HG02642 (cell line): ENCODE data around the gene KLK7.
"Not testable (repeated sequence)": the region's sequence is repeated elsewhere in the genome, so short reads cannot be mapped to it uniquely, and the experiment has no call there.

ENCODE experiments used
- ATAC-seq: cut with Tn5 transposase; IDR thresholded peaks from one replicate; pipeline ENCODE4 v1.9.1; 2021; ENCODE audit warnings: mild to moderate bottlenecking; ENCODE audit not compliant: unreplicated experiment, poor library complexity

KLK7 gene

GRCh38 chr19:50979758-50980157 is 4.0 kb downstream of the KLK7 start:
- ATAC-seq: no peak

DNA sequence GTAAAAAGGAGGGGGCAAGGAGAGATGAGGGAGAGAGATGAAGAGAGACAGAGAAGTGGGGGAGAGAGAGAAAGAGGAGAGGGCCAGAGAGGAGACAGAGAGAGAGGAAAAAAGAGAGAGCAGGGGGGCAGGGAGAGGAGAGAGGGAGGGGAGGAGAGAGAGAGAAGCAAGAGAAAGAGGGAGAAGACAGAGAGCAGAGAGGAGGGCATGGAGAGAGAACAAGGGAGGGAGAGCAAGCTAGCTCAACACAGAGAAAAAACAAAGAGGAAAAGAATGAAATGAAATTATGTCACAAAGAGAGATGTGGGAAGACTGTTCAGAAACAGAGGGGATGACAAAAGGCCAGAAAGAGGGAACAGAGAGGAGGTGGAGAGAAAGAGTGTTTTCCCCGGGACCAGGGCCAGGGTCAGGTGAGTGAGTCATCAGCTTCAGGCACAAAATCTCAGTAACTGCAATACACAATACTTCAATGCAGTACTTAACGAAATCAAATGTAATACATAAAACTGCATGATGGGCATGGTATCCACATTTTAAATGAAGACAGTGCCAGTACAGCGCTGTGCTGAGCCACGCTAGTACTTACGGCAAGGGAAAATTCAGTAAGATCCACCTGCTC is 4.8 kb downstream of the KLK7 start:
- ATAC-seq: no peak

DNA sequence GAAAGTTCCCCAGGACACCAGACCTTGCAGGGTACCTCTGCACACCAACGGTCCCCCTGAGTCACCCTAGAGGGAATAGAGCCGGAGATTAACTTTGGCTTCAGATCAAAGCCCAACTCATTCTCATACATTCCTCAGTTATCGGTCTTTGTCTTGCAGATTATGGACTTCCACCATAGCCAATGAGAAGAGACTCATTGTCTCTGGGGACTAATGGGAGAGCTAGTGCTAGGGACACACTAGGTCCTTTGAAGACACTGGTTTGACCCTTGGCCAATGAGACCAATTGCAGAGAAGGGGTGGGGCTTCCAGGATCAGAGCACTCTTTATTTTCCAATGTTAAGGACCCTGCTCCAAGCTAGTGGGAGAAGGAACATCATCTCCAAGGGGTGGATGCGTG is 6.1 kb downstream of the KLK7 start:
- no peak for ATAC-seq

GRCh38 chr19:50975766-50976165 is 8.0 kb downstream of the KLK7 start:
- no peak for ATAC-seq

- no peak for ATAC-seq
These were observed 8.8 kb downstream of the KLK7 start for GRCh38 chr19:50974702-50975556.

DNA sequence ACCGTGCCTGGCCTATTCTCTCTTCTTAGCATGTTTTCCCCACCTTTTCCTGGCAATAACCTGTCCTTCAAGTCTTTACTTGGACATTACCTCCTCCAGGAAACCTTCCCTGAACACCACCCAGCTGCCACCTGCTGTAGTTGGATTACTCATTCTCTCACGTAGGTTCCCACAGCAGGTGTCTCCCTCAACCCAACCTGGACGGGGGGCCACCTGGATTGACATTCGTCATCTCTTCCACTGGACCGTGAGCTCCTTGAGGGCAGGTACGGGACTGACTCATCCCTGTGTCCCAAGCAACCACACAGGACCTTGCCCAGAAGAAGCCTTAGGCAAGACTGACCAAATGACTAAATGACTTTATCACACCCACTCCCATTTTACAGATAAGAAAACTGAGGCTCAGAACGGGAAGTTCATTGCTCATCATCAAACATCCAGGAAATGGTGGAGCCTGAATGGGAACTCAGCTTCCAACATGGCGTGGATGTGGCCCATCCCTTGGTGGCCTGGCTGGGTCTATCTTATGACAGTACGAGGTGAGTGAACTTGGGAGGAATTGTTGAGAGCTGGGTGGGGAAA is 10.8 kb downstream of the KLK7 start:
- ATAC-seq: no peak

GRCh38 chr19:50969810-50970209 is 13.9 kb downstream of the KLK7 start:
- not testable (repeated sequence) for ATAC-seq

- ATAC-seq: no peak
These were observed 14.3 kb downstream of the KLK7 start, which contains the start of gene KLK6 for GRCh38 chr19:50969413-50969760. Gene KLK6, minus strand, starts transcription at chr19:50969591. Its CDS starts 1,487 bp downstream, at chr19:50968104.

DNA sequence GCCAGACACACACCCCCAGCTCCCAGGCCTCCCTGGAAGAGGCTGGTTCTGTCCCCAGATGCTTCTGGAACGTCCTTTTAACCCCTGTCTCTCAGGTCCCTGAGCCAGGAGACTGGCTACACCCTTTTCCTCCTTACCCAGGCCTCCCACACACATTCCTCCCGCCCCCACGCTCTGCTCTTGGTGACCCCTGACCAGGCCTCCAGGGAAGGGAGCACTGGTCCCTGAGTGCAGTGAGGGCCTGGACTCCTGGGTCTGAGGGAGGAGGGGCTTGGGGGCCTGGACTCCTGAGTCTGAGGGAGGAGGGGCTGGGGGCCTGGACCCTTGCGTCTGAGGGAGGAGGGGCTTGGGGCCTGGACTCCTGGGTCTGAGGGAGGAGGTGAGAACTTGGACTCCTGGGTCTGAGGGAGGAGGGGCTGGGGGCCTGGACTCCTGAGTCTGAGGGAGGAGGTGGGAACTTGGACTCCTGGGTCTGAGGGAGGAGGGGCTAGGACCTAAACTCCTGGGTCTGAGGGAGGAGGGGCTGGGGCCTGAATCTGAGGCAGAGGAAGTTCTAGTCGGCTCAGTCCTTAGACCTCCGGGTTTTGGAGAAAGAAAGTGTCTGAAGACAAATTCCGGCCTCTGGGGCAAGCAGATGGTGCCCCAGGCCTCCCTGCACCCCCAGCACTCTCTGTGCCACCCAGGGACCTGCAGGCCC is 14.9 kb downstream of the KLK7 start:
- no peak for ATAC-seq

GRCh38 chr19:50967929-50968715 is 15.6 kb downstream of the KLK7 start:
- ATAC-seq: no peak

- no peak for ATAC-seq
These were observed 19.5 kb downstream of the KLK7 start for GRCh38 chr19:50964266-50964665.

DNA sequence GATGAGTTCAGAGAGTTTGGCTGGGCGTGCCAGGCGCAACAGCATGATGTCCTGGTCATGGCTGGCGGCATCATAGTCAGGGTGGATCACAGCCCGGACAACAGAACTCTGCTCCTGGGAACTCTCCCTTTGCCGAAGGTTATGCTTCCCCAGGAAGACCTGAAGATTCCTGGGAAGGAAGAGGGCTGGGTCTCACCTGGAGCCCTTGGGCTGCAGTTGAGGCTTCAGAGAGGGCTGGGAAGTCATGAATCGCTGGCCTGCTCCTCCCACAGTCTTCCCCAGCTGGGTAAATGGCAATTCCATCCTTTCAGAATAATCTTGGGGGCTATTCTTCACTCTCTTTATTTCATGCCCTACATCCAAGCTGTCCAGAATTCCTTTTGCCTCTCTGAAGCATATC is 20.3 kb downstream of the KLK7 start:
- ATAC-seq: no peak

- ATAC-seq: no peak
These were observed 21.5 kb downstream of the KLK7 start for GRCh38 chr19:50962245-50962644.

GRCh38 chr19:50959731-50960500 is 23.8 kb downstream of the KLK7 start:
- ATAC-seq: no peak

DNA sequence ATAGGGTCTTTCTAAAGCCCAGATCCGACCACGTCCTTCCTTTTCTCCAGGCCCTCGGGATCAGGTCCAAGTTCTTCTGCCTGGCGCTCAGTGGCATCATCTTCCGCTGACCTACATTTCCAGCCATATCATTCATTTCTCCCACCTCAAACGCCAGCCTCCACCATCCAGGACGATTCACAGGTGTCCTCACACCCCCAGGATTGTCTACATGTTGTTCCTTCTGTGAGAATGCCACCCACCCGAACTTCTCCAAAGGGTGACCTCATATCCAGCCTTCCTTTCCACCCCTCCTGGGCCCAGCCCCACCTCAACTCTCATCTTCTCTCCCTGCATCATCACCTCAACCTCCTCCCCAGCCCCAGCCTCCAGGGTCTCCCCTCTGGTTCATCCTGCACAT is 26.1 kb downstream of the KLK7 start:
- ATAC-seq: no peak

GRCh38 chr19:50952910-50953309 is 30.8 kb downstream of the KLK7 start, which contains the start of gene KLK5:
Gene KLK5, minus strand, starts transcription at chr19:50953038. Its CDS starts 381 bp downstream, at chr19:50952657.
- no peak for ATAC-seq

- no peak for ATAC-seq
These were observed 33.9 kb downstream of the KLK7 start for GRCh38 chr19:50949861-50950260.

DNA sequence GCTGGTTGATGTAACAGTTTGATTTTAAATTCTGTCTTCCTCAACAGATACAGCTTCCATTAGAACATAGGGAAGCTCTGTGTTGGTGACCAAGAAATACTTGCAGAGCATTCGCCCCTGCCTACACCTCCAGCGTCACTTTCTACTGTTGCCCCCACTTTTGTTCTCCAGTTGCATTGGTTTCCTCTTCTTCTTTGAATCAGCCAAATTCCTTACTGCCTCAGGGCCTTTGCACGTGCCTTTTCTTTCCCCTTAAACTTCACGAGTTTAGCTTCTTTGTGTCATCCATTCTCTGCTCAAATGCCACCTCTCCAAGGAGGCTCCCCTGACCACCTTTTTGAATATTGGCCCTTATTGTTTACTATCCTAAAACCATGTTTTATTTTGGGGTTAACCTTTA is 36.6 kb downstream of the KLK7 start:
- ATAC-seq: no peak

- ATAC-seq: no peak
These were observed 38.9 kb downstream of the KLK7 start for GRCh38 chr19:50944795-50945194.
